SK-N-SH treated with all-trans-retinoic acid at 6 μM for 48 hours (cell line): Measurements from ENCODE around the gene PKN2.

Experiments used
- ATAC-seq: fragments of 200-7000 bp; cut with Tn5 transposase; 3 replicates; pipeline ENCODE4 v1.9.1; 2020; ENCODE audit warnings: mild to moderate bottlenecking, moderate library complexity
- ARNTL ChIP-seq: fragments of 450-650 bp; formaldehyde crosslinking; IDR thresholded peaks from 2 replicates; pipeline ENCODE4 v1.5.0; 2020; ENCODE audit warnings: low read depth, mild to moderate bottlenecking, moderate library complexity, borderline replicate concordance
- BACH2 ChIP-seq: fragments of 250-450 bp; sonication (Bioruptor Pico); IDR thresholded peaks from 2 replicates; pipeline ENCODE4 v1.9.0; 2021; ENCODE audit warnings: mild to moderate bottlenecking, borderline replicate concordance
- CREB5 ChIP-seq: fragments of 250-450 bp; sonication (Bioruptor Pico); IDR thresholded peaks from 2 replicates; pipeline ENCODE4 v1.5.1; 2020; ENCODE audit warnings: low read depth, mild to moderate bottlenecking, moderate library complexity
- CSDC2 ChIP-seq: fragments of 250-450 bp; sonication (Bioruptor Pico); IDR thresholded peaks from 2 replicates; pipeline ENCODE4 v1.5.0; 2020; ENCODE audit warnings: mild to moderate bottlenecking, moderate library complexity
- CSRNP3 ChIP-seq: fragments of 250-450 bp; sonication (Bioruptor Pico); IDR thresholded peaks from 2 replicates; pipeline ENCODE4 v1.5.1; 2021; ENCODE audit warnings: mild to moderate bottlenecking, moderate library complexity
- GLIS3 ChIP-seq: fragments of 250-450 bp; sonication (Bioruptor Pico); IDR thresholded peaks from 2 replicates; pipeline ENCODE4 v1.5.0; 2020; ENCODE audit warnings: mild to moderate bottlenecking, moderate library complexity
- ISL1 ChIP-seq: fragments of 250-450 bp; sonication (Bioruptor Pico); IDR thresholded peaks from 2 replicates; pipeline ENCODE4 v2.1.2; 2022; ENCODE audit warnings: mild to moderate bottlenecking, moderate library complexity
- OSR1 ChIP-seq: fragments of 250-450 bp; sonication (Bioruptor Pico); IDR thresholded peaks from 2 replicates; pipeline ENCODE4 v1.8.0; 2022; ENCODE audit warnings: moderate library complexity, mild to moderate bottlenecking, inconsistent platforms
- PATZ1 ChIP-seq: fragments of 250-450 bp; sonication (Bioruptor Pico); IDR thresholded peaks from 2 replicates; pipeline ENCODE4 v1.8.0; 2020; ENCODE audit warnings: mild to moderate bottlenecking, moderate library complexity, borderline replicate concordance
- POU6F1 ChIP-seq: fragments of 250-450 bp; sonication (Bioruptor Pico); IDR thresholded peaks from 2 replicates; pipeline ENCODE4 v1.8.0; 2021; ENCODE audit warnings: low read depth, mild to moderate bottlenecking, moderate library complexity, borderline replicate concordance
- PPARA ChIP-seq: fragments of 250-450 bp; sonication (Bioruptor Pico); IDR thresholded peaks from 2 replicates; pipeline ENCODE4 v1.5.0; 2020; ENCODE audit warnings: mild to moderate bottlenecking, borderline replicate concordance
- RARB ChIP-seq: fragments of 250-450 bp; sonication (Bioruptor Pico); IDR thresholded peaks from 2 replicates; pipeline ENCODE4 v1.8.0; 2021; ENCODE audit warnings: mild to moderate bottlenecking, moderate library complexity
- SNAI2 ChIP-seq: fragments of 250-450 bp; sonication (Bioruptor Pico); IDR thresholded peaks from 2 replicates; pipeline ENCODE4 v1.5.0; 2020; ENCODE audit warnings: mild to moderate bottlenecking, moderate library complexity
- TCF4 ChIP-seq: fragments of 250-450 bp; sonication (Bioruptor Pico); IDR thresholded peaks from 2 replicates; pipeline ENCODE4 v1.8.0; 2021; ENCODE audit warnings: mild to moderate bottlenecking, moderate library complexity, borderline replicate concordance
- TOX ChIP-seq: fragments of 250-450 bp; sonication (Bioruptor Pico); IDR thresholded peaks from 2 replicates; pipeline ENCODE4 v1.8.0; 2021; ENCODE audit warnings: mild to moderate bottlenecking, moderate library complexity, borderline replicate concordance
- TSHZ2 ChIP-seq: fragments of 250-450 bp; sonication (Bioruptor Pico); IDR thresholded peaks from 2 replicates; pipeline ENCODE4 v1.5.0; 2020; ENCODE audit warnings: mild to moderate bottlenecking, moderate library complexity
- ZC3H10 ChIP-seq: fragments of 250-450 bp; sonication (Bioruptor Pico); IDR thresholded peaks from 2 replicates; pipeline ENCODE4 v1.5.1; 2021; ENCODE audit warnings: mild to moderate bottlenecking, moderate library complexity
- ZFP30 ChIP-seq: fragments of 450-650 bp; formaldehyde crosslinking; IDR thresholded peaks from 2 replicates; pipeline ENCODE4 v1.5.0; 2022; ENCODE audit warnings: mild to moderate bottlenecking, moderate library complexity
- ZNF70 ChIP-seq: fragments of 450-650 bp; formaldehyde crosslinking; IDR thresholded peaks from 2 replicates; pipeline ENCODE4 v1.5.0; 2020; ENCODE audit warnings: mild to moderate bottlenecking, moderate library complexity
- ZNF8 ChIP-seq: fragments of 450-650 bp; formaldehyde crosslinking; IDR thresholded peaks from 2 replicates; pipeline ENCODE4 v1.5.0; 2020; ENCODE audit warnings: mild to moderate bottlenecking, moderate library complexity

The PKN2 gene

GRCh38 chr1:88774151-88774556, 90.1 kb downstream of the PKN2 start:
- TF ChIP-seq CSRNP3 (CRISPR knock-in tag) (no peak), ZNF70 (no peak), SNAI2 (no peak), TSHZ2 (CRISPR knock-in tag) (no peak), BACH2 (no peak), GLIS3 (CRISPR knock-in tag) (no peak)
- ATAC-seq = no peak

GRCh38 chr1:88777604-88778149, 93.6 kb downstream of the PKN2 start:
- ATAC-seq = no peak
- TF ChIP-seq RARB = no peak
- no peak for TF ChIP-seq PPARA (CRISPR knock-in tag)
- TF ChIP-seq CREB5 (CRISPR knock-in tag) = no peak

GRCh38 chr1:88779880-88780279, 95.8 kb downstream of the PKN2 start:
- no peak for ATAC-seq
- TF ChIP-seq CSRNP3 (CRISPR knock-in tag) (no peak), POU6F1 (CRISPR knock-in tag) (no peak), ISL1 (CRISPR knock-in tag) (no peak)

GRCh38 chr1:88780485-88780884, 96.4 kb downstream of the PKN2 start:
- TF ChIP-seq CREB5 (CRISPR knock-in tag) (no peak), OSR1 (CRISPR knock-in tag) (no peak), ZFP30 (CRISPR knock-in tag) (no peak), ISL1 (CRISPR knock-in tag) (no peak), ZC3H10 (CRISPR knock-in tag) (no peak), ARNTL (CRISPR knock-in tag) (no peak), ZNF8 (CRISPR knock-in tag) (no peak), TOX (CRISPR knock-in tag) (no peak), CSDC2 (CRISPR knock-in tag) (no peak), RARB (no peak), POU6F1 (CRISPR knock-in tag) (no peak), TCF4 (CRISPR knock-in tag) (no peak), CSRNP3 (CRISPR knock-in tag) (no peak), PATZ1 (no peak)
- no peak for ATAC-seq
